GM12874 (cell line): ENCODE results near the gene ELMO1.

Experiments used
- TF ChIP-seq, protein P1 (sequence below): IDR thresholded peaks from 2 replicates; pipeline ENCODE4 v1.5.1; 2011; ENCODE audit warnings: low read depth, mild to moderate bottlenecking, control low read depth, low read length, moderate library complexity; ENCODE audit not compliant: insufficient read depth

The ELMO1 gene

DNA sequence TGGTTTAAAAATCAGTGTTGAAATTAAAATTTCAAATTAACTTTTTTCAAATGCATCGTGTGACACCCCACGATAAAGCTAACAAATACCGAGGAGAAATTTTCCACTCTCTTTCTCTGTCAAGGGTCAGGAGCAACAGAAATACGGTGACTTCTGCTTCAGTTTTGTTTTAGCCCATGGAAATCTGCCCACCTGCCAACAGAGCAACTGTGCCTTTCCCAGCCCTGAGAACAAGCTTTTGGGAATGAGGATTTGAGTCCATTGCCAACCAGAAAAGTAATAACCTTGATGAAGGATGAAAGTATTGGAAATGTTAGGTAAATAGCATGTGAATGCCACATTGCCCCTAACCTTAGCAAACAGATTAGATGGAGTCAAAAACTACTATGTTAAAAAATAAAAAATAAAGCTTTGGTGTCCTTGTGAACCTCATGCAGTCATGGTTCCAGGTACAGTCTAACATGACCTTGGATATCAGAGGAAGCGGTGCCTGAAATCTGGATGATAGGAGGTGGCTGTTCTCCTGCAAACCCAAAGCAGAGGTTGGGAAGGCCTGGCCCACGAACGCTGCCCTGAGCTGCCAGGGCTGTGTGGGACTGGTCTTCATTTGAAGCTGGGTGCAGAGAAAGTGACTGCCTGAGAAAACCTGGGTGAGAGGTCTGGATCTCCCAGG lies 296.8 kb downstream of the ELMO1 start:
- TF ChIP-seq, protein P1, sequence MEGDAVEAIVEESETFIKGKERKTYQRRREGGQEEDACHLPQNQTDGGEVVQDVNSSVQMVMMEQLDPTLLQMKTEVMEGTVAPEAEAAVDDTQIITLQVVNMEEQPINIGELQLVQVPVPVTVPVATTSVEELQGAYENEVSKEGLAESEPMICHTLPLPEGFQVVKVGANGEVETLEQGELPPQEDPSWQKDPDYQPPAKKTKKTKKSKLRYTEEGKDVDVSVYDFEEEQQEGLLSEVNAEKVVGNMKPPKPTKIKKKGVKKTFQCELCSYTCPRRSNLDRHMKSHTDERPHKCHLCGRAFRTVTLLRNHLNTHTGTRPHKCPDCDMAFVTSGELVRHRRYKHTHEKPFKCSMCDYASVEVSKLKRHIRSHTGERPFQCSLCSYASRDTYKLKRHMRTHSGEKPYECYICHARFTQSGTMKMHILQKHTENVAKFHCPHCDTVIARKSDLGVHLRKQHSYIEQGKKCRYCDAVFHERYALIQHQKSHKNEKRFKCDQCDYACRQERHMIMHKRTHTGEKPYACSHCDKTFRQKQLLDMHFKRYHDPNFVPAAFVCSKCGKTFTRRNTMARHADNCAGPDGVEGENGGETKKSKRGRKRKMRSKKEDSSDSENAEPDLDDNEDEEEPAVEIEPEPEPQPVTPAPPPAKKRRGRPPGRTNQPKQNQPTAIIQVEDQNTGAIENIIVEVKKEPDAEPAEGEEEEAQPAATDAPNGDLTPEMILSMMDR: no peak

- TF ChIP-seq, protein P1: no peak
These were observed 297.8 kb downstream of the ELMO1 start for GRCh38 chr7:37150856-37151255.

DNA sequence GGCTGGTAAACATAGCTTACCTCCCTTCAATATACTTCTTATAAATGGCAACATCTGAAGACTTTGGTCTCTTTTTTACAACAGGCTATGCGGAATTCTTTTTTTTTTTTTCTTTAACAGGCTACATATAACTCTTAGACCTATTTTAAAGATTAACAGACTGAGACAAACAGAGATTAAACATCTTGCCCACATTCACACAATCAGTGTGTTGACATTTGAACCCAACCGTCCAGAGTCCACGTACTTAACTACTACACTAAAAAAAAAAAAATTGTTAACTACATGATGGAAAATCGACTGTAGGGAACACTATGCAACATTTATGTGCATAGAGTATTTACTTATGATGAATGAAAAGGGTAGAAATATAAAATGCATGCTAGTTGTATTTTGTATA lies 298.5 kb downstream of the ELMO1 start:
- TF ChIP-seq, protein P1: no peak

DNA sequence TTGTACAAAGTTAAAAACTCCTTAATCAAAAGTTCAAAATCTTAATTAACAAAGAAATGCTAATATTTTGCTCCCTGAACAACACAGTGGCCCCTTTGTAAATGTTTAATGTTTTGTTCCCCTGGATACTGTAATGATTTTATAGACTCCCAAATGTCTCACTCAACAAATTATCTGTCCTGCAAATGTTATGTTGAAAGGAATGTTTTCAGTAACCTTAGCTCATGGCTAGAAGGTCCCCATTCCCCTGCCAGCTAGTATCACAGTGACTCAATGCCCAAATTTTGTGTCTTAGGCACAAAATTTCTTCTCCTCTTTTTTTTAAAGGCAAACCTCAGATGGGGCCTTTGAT lies 298.9 kb downstream of the ELMO1 start:
- TF ChIP-seq, protein P1: no peak

GRCh38 chr7:37149051-37149772 lies 299.5 kb downstream of the ELMO1 start:
- TF ChIP-seq, protein P1: no peak

DNA sequence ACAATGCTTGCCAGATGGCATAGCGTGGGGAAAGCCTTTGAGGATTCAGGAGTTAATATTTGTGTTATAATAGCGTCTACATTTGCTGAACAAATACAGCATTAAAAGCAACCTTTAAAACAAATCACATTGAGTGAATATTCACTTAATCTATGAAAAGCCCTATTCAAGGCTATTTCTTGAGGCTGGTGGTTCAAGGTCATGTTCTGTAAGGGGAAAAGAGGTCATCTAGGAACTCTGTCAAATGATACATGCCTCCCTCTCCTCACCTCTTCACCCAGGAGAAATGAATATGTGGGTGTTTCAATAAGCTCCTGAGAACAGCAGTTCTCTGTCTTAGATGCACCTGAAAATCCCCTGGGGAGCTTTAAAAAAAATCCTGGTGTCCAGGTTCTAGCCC lies 303.0 kb downstream of the ELMO1 start:
- TF ChIP-seq, protein P1: no peak

GRCh38 chr7:37144423-37144822 lies 304.2 kb downstream of the ELMO1 start:
- TF ChIP-seq, protein P1: no peak
